Ecto neural progenitor cell (in vitro differentiated cells): ENCODE data around the gene FANCC.

Experiments used
- DNase-seq: peaks from one replicate; pipeline ENCODE4 v3.0.0-alpha.2; 2018; ENCODE audit warnings: low spot score

FANCC gene

GRCh38 chr9:95190413-95190812, 127.1 kb downstream of the FANCC start:
- DNase-seq: no peak

GRCh38 chr9:95189251-95190098, 128.0 kb downstream of the FANCC start:
- no peak for DNase-seq

- no peak for DNase-seq
These were observed 129.1 kb downstream of the FANCC start for GRCh38 chr9:95188459-95188858.

GRCh38 chr9:95185956-95186355, 131.6 kb downstream of the FANCC start:
- no peak for DNase-seq

GRCh38 chr9:95182854-95183563, 134.5 kb downstream of the FANCC start:
- DNase-seq: no peak

- DNase-seq: no peak
These were observed 135.7 kb downstream of the FANCC start for GRCh38 chr9:95181835-95182234.

- no peak for DNase-seq
These were observed 136.2 kb downstream of the FANCC start for GRCh38 chr9:95181226-95181818.

GRCh38 chr9:95177617-95178016, 139.9 kb downstream of the FANCC start:
- DNase-seq: no peak

- no peak for DNase-seq
These were observed 140.7 kb downstream of the FANCC start for GRCh38 chr9:95176755-95177319.

- DNase-seq: no peak
These were observed 142.0 kb downstream of the FANCC start for GRCh38 chr9:95175523-95175922.

GRCh38 chr9:95174038-95174437, 143.5 kb downstream of the FANCC start:
- DNase-seq: no peak

GRCh38 chr9:95171596-95171995, 145.9 kb downstream of the FANCC start:
- DNase-seq: no peak

GRCh38 chr9:95171001-95171400, 146.5 kb downstream of the FANCC start:
- DNase-seq: no peak

- DNase-seq: peak; percentile 75
These were observed 149.5 kb downstream of the FANCC start for GRCh38 chr9:95167998-95168397.

- DNase-seq: no peak
These were observed 152.5 kb downstream of the FANCC start for GRCh38 chr9:95165004-95165403.

GRCh38 chr9:95157481-95158151, 159.9 kb downstream of the FANCC start:
- DNase-seq: no peak

GRCh38 chr9:95156074-95156473, 161.4 kb downstream of the FANCC start:
- no peak for DNase-seq

GRCh38 chr9:95155220-95155619, 162.3 kb downstream of the FANCC start:
- no peak for DNase-seq

- no peak for DNase-seq
These were observed 166.6 kb downstream of the FANCC start for GRCh38 chr9:95150903-95151302.

GRCh38 chr9:95148208-95148520, 169.3 kb downstream of the FANCC start:
- DNase-seq: no peak

GRCh38 chr9:95147452-95148207, 169.9 kb downstream of the FANCC start:
- no peak for DNase-seq
